Aorta (tissue), 5 donors: ENCODE data around the gene APP. TPM values are rescaled to one million over a fixed set of nuclear protein-coding genes. Genes with fewer than 3 reads are reported as not detected.
A peak's percentile ranks its signal among the peaks of the same experiment; 100 is the strongest.

Experiments
- ATAC-seq: fragments of 200-7000 bp; cut with Tn5 transposase; one replicate; pipeline ENCODE4 v1.9.1; 2022; ENCODE audit warnings: moderate library complexity; ENCODE audit not compliant: low FRiP score
- DNase-seq, 2 donors: peaks; one replicate each; pipeline ENCODE4 v3.0.0-alpha.2; 2020
- H3K27ac ChIP-seq, 2 donors: one replicate each; pipeline ENCODE4 v1.5.1; 2013; ENCODE audit warnings: low read length in 2 of 2, mild to moderate bottlenecking in 2 of 2, moderate library complexity in 2 of 2, control low read depth in 1 of 2, inconsistent platforms in 1 of 2, low read depth in 1 of 2
- H3K27me3 ChIP-seq, 2 donors: one replicate each; pipeline ENCODE4 v1.6.1; 2013; ENCODE audit warnings: control low read depth in 1 of 2, low read length in 1 of 2, mild to moderate bottlenecking in 1 of 2, moderate library complexity in 1 of 2; ENCODE audit not compliant: insufficient read depth in 2 of 2, control insufficient read depth in 1 of 2
- H3K36me3 ChIP-seq, 2 donors: one replicate each; pipeline ENCODE4 v1.6.1; 2013; ENCODE audit warnings: control low read depth in 1 of 2, low read length in 1 of 2, mild to moderate bottlenecking in 1 of 2; ENCODE audit not compliant: insufficient read depth in 2 of 2, control insufficient read depth in 1 of 2
- H3K4me1 ChIP-seq, 2 donors: one replicate each; pipeline ENCODE4 v1.6.1; 2013; ENCODE audit warnings: low read length in 2 of 2, control low read depth in 1 of 2, mild to moderate bottlenecking in 1 of 2, moderate library complexity in 1 of 2; ENCODE audit not compliant: insufficient read depth in 2 of 2, control insufficient read depth in 1 of 2
- H3K4me3 ChIP-seq, 2 donors: one replicate each; pipeline ENCODE4 v1.5.1; 2013; ENCODE audit warnings: low read length in 2 of 2, control low read depth in 1 of 2, mild to moderate bottlenecking in 1 of 2
- H3K9me3 ChIP-seq: one replicate; pipeline ENCODE4 v1.6.1; 2013; ENCODE audit warnings: mild to moderate bottlenecking, low read length; ENCODE audit not compliant: control insufficient read depth
- WGBS, 2 donors: extraction: QIAGEN DNeasy Blood & Tissue Kit; methylation state at CpG; one replicate each; pipeline ENCODE4 v1.1.7; 2013; 5-methylcytosine and 5-hydroxymethylcytosine counted together
- intact Hi-C, 2 donors: fragments of 100-400 bp; cut with DNase I; formaldehyde crosslinking; loops; one replicate each; pipeline versions ENCODE4 v1.14.2 to v1.15.0; 2022
- long read RNA-seq, 2 donors: library from polyadenylated mRNA; unstranded; transcript quantifications; one replicate each; pipeline ENCODE4 v2.0.0, GENCODE V29; 2020 to 2021
- polyA plus RNA-seq, 2 donors: library from polyadenylated mRNA; stranded (reverse); fragments of 200-250 nt; gene quantifications; one replicate each; pipeline ENCODE4 v1.2.3, GENCODE V29; 2013
- total RNA-seq, 2 donors: library from RNA; stranded (reverse); fragmentation: NEBNext Ultra II Directional; extraction: Animal tissue kit (Norgen Biotek cat#: 25700); gene quantifications; one replicate each; pipeline ENCODE4 v1.2.1, GENCODE V29; 2021
- donor health status: healthy with polysubstance abuse.
- donor health status: Bipolar disorder and iron deficiency.
- donor health status: DM: no; HTN: no; CAD: no.
- donor health status: DM: no; HTN: no; CAD: no.
- donor health status: DM: yes; HTN: yes; CAD: no.

Gene APP
- total RNA-seq (100 to 1,000 TPM; 507 to 581 TPM), polyA plus RNA-seq (100 to 1,000 TPM; 149 to 235 TPM)
- long read RNA-seq, donor 1, transcript APP-201 (18 exons, 3,467 nt): minor isoform, 5 of 79 reads
- long read RNA-seq, donor 1, transcript APP-204 (17 exons, 3,543 nt): major isoform, 6 of 79 reads
- long read RNA-seq, donor 1, partial matches to known transcripts: 47 of 79 reads
- long read RNA-seq, donor 1, other reads (novel, unspliced or antisense): 20 of 79 reads
- long read RNA-seq, donor 2, transcript APP-201 (18 exons, 3,467 nt): major isoform, 18 of 54 reads
- long read RNA-seq, donor 2, partial matches to known transcripts: 17 of 54 reads
- long read RNA-seq, donor 2, other reads (novel, unspliced or antisense): 17 of 54 reads

GRCh38 chr21:26170471-26171257, at the start of gene APP:
Gene APP (minus strand): TSS chr21:26170770. CDS start chr21:26170620, 150 bp downstream.
- DNase-seq: peak; percentile 91 to 95
- Histone ChIP-seq H3K27ac (peak within 1 kb of the TSS; percentile 15 to 66), H3K4me3 (peak within 1 kb of the TSS; percentile 93 to 95), H3K27me3 (no peaks in the 10 kb centered on the region), H3K9me3 (no peaks in the 10 kb centered on the region), H3K36me3 (no peaks in the 10 kb centered on the region), H3K4me1 (no peaks in the 10 kb centered on the region)
- intact Hi-C loops: loop anchor here (5.0 kb wide), 2 partner anchors 273 to 288 kb away; no protein-coding TSS in a partner anchor
- 0 to 1% methylated on average over 41 to 88 of the region's 88 CpGs for WGBS, 2 donors
- ATAC-seq: peak; percentile 94

- Histone ChIP-seq H3K4me1 (no peaks in the 10 kb centered on the region), H3K9me3 (peaks cover 2% of the 10 kb centered on the region), H3K36me3 (no peaks in the 10 kb centered on the region), H3K4me3 (no peak overlapping the region), H3K27me3 (no peaks in the 10 kb centered on the region), H3K27ac (no peak overlapping the region)
- intact Hi-C loops: no loop called here
- ATAC-seq: no peak
- no peak for DNase-seq
- WGBS, 2 donors: 81 to 82% methylated on average over 9 of the region's 9 CpGs
These were observed 41.6 kb upstream of the APP start for GRCh38 chr21:26212220-26212619.

GRCh38 chr21:26210614-26211013, 40.0 kb upstream of the APP start:
- Histone ChIP-seq H3K27ac (no peak overlapping the region), H3K4me1 (no peaks in the 10 kb centered on the region), H3K27me3 (no peaks in the 10 kb centered on the region), H3K36me3 (no peaks in the 10 kb centered on the region), H3K9me3 (peaks cover 2% of the 10 kb centered on the region), H3K4me3 (no peak overlapping the region)
- DNase-seq (no peak), ATAC-seq (no peak)
- intact Hi-C loops: no loop called here
- 72 to 83% methylated on average over 3 of the region's 3 CpGs for WGBS, 2 donors

- intact Hi-C loops: no loop called here
These were observed 36.5 kb upstream of the APP start for GRCh38 chr21:26207021-26207420.

GRCh38 chr21:26199456-26199855, 28.9 kb upstream of the APP start:
- H3K9me3 ChIP-seq: no peaks in the 10 kb centered on the region
- no peaks in the 10 kb centered on the region for H3K36me3 ChIP-seq
- no peaks in the 10 kb centered on the region for H3K27me3 ChIP-seq
- WGBS, 2 donors: 55 to 66% methylated on average over 4 of the region's 4 CpGs
- no peaks in the 10 kb centered on the region for H3K4me1 ChIP-seq
- H3K4me3 ChIP-seq: no peak overlapping the region
- no peak for DNase-seq
- intact Hi-C loops: no loop called here
- H3K27ac ChIP-seq: no peak overlapping the region
- no peak for ATAC-seq

More at GRCh38 chr21:26207021-26207420, 36.5 kb upstream of the APP start:
- Histone ChIP-seq H3K4me1 (no peaks in the 10 kb centered on the region), H3K9me3 (peaks cover 2% of the 10 kb centered on the region), H3K36me3 (no peaks in the 10 kb centered on the region), H3K27me3 (no peaks in the 10 kb centered on the region), H3K27ac (no peak overlapping the region), H3K4me3 (no peak overlapping the region)
- 78 to 83% methylated on average over 3 of the region's 3 CpGs for WGBS, 2 donors
- DNase-seq (no peak), ATAC-seq (no peak)

GRCh38 chr21:26195708-26196107, 25.1 kb upstream of the APP start:
- ATAC-seq: no peak
- WGBS, 2 donors: 92 to 93% methylated on average over 4 of the region's 4 CpGs
- Histone ChIP-seq H3K9me3 (no peaks in the 10 kb centered on the region), H3K27me3 (no peaks in the 10 kb centered on the region), H3K27ac (no peak overlapping the region), H3K4me3 (no peak overlapping the region), H3K4me1 (no peaks in the 10 kb centered on the region), H3K36me3 (no peaks in the 10 kb centered on the region)
- no peak for DNase-seq
- intact Hi-C loops: no loop called here

GRCh38 chr21:26194811-26195251, 24.3 kb upstream of the APP start:
- ATAC-seq (no peak), DNase-seq (no peak)
- H3K9me3 ChIP-seq: no peaks in the 10 kb centered on the region
- intact Hi-C loops: no loop called here
- H3K4me3 ChIP-seq: no peak overlapping the region
- H3K27ac ChIP-seq: no peak overlapping the region
- H3K27me3 ChIP-seq: no peaks in the 10 kb centered on the region
- no peaks in the 10 kb centered on the region for H3K36me3 ChIP-seq
- H3K4me1 ChIP-seq: no peaks in the 10 kb centered on the region
- WGBS, 2 donors: 29 to 40% methylated on average over 6 of the region's 6 CpGs

GRCh38 chr21:26194326-26194725, 23.8 kb upstream of the APP start:
- intact Hi-C loops: no loop called here
- H3K4me1 ChIP-seq: no peaks in the 10 kb centered on the region
- DNase-seq (no peak), ATAC-seq (no peak)
- no peak overlapping the region for H3K4me3 ChIP-seq
- no peaks in the 10 kb centered on the region for H3K9me3 ChIP-seq
- H3K27me3 ChIP-seq: no peaks in the 10 kb centered on the region
- WGBS, 2 donors: 72 to 93% methylated on average over 3 of the region's 3 CpGs
- H3K27ac ChIP-seq: no peak overlapping the region
- no peaks in the 10 kb centered on the region for H3K36me3 ChIP-seq
